HG03025 (cell line): Measurements from ENCODE around the gene KLF7.
A peak's percentile ranks its signal among the peaks of the same experiment; 100 is the strongest.

Experiments
- ATAC-seq: cut with Tn5 transposase; IDR thresholded peaks from one replicate; pipeline ENCODE4 v1.9.1; 2021; ENCODE audit warnings: mild to moderate bottlenecking, moderate library complexity; ENCODE audit not compliant: unreplicated experiment, low FRiP score

The KLF7 gene

GRCh38 chr2:207167099-207167923 lies 1.6 kb upstream of the KLF7 start:
- ATAC-seq: no peak

DNA sequence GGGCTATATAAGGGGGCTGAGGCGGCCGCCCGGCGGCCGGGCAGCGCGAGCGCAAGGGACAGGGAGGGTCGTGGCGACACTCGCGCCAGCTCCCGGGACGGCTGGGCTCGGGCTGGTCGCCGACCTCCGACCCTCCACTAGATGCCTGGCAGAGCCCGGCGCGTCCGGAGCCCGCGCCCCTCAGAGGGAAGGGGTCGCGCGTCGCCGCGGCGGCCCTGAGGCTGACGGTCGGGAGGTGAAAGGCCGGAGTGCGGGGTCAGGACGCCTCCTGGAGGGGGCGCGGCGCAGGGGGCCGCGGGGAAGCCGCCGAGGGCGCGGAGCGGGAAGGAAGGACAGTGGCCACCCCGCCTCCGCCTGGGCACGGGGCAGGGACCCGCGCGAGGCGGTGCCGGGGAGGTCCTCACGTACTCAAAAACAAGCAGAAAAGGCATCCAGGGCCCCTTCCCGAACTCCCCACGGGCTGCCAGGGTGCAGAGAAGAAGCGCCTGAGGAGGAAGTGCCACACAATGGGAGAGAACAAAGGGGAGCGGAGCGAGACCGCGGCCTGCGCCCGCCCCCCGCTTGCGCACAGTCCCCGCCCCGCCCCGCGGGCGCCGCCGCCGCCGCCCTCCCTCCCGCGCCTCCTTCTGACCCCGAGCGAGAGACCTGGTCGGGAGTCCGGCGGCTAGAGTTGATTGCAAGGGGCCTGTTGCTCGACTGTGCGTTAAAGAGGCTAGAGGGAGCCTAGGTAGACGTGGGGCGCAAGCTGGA lies 776 bp upstream of the KLF7 start:
- ATAC-seq: peak; percentile 43

GRCh38 chr2:207166039-207166348 lies 246 bp upstream of the KLF7 start:
- ATAC-seq: peak; percentile 94

DNA sequence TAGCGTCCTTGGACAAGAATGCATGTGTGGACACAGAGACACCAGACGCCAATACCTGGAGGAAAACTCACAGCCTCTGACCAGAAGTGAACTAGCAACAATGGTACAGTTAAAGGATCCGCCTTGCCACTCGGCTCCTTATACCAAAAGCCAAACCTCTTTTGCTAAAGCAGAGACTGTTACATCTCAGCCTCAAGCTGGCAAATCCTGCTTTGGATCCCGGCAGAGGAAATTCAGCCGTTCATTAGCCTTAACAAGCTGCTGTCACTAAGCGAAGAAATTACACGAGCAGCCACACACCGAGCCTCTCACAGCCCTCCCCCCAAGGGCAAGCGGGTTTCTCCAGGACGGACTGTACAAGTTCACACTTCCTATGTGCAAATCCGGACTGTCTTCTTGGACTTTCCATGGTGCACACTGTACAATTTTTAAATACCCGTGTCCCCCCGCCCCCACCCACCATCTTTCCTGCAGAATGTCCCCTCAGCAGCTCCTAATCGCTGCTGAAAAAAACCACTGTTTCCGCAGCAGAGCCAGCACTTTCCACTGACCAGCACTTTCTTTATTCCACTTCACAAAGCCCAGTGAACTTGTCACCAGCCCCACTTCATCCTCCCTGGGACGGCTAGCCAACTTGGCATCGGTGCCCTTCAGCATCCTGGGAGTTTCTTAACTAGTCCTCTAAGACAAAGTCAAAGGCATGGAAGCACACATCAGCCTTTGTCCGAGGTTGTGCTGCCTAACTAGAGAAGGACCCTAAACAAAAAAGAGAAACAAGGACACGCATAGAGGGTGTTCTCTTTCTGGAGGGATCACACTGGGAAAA lies 1.5 kb downstream of the KLF7 start:
- ATAC-seq: no peak

DNA sequence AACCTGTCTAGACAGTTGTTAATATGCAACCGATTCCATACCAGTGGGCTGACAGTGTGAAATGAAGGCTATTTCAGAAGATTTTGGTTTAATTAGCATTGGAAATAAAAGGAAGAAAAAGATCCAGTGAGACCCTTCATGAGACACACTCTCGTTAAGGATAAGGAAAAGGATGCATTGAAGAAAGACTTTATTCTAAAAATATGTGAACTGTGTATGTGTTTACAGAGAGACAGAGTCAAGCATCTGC lies 2.1 kb downstream of the KLF7 start:
- ATAC-seq: no peak

DNA sequence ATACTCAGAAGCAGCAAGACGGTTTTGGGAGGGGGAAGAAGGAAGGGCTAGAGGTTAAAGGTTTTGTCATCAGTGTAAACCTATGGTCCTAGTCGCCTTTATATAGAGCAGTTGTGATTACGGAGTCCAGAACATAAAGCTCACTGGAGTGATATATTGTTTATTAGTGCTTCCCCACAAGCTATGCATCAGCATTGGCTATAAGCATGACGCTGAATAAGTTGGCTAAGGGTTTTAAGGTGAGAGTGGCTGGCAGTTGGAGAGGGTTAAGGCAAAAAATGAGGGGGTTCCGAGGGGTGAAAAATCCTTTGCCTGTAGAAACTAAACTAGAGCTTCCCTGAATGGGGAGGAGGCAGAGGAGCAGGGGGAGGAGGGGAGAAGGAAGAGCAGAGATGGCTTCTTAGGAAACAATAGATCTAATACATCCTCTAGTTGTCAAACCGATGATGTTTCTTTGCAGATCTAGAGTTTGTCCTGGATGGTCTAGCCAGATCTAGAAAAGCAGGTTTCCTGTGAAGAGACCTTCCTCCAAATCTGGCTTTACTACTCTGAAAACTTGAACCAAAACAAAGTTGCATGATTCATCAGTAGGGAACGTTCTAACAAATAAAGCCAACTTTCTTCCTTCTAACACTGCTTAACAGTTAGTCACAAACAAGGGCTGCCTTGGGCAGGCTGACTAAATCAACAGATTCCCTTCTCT lies 2.5 kb downstream of the KLF7 start:
- ATAC-seq: no peak

DNA sequence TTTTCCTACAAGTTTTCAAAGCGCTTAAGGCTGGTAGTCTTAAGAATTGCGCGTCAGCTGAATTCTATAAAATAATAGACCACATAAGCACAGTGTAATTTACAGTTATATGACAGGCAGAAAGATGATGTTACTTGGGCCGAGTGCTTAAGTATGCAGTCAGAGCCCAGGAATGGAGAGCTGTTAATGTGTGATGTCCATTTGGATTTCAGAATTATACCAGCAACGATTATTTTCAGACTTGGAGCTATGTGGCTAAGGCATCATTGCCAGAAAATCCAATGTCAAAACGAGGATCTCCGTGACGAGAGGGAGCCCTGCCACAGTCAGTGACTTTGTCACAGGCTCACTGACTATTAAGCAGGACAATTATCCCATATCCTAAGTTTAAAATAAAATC lies 3.4 kb downstream of the KLF7 start:
- no peak for ATAC-seq

GRCh38 chr2:207161247-207162123 lies 4.3 kb downstream of the KLF7 start:
- no peak for ATAC-seq

DNA sequence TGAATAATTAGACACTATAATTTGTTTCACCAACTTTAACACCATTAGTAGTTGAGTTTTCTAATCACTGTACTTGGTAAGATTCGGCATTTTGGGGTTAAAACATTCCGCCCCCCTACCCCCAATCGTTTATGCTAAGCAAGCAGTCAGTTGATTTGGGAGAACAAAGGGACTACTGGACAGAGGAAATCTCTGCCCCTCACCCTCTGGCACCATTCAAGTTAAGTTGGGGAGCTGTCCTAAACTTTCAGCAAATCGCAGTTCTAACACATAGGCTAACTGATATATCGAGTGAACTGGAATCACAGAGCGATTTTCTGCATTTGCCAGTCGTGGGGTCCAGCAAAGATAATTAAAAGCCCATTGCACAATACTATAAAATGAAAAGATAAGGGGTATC lies 5.6 kb downstream of the KLF7 start:
- ATAC-seq: no peak

- ATAC-seq: no peak
Observed at GRCh38 chr2:207159002-207159401, 6.7 kb downstream of the KLF7 start.

DNA sequence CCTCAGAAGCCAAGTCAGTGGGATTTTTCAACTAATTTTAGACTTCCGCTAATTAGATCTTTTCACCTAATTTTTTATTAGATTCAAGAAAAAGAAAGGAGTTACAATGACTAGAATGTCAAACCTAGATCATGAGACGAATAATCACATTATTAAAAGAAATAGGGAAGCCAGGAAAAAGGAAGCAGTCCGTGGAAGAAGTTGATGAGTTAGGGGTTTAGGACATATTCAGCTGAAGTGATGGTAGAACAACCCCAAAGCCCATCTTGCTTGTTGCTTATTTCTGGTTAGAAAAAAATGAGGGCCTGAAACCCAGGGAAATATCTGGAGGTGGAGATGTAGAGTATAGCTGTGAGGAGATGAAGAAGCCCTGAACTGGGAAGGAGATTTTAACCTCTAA lies 8.0 kb downstream of the KLF7 start:
- ATAC-seq: no peak

- ATAC-seq: no peak
Observed at GRCh38 chr2:207157162-207157481, 8.6 kb downstream of the KLF7 start.

GRCh38 chr2:207156451-207157161 lies 9.1 kb downstream of the KLF7 start:
- ATAC-seq: peak; percentile 50

DNA sequence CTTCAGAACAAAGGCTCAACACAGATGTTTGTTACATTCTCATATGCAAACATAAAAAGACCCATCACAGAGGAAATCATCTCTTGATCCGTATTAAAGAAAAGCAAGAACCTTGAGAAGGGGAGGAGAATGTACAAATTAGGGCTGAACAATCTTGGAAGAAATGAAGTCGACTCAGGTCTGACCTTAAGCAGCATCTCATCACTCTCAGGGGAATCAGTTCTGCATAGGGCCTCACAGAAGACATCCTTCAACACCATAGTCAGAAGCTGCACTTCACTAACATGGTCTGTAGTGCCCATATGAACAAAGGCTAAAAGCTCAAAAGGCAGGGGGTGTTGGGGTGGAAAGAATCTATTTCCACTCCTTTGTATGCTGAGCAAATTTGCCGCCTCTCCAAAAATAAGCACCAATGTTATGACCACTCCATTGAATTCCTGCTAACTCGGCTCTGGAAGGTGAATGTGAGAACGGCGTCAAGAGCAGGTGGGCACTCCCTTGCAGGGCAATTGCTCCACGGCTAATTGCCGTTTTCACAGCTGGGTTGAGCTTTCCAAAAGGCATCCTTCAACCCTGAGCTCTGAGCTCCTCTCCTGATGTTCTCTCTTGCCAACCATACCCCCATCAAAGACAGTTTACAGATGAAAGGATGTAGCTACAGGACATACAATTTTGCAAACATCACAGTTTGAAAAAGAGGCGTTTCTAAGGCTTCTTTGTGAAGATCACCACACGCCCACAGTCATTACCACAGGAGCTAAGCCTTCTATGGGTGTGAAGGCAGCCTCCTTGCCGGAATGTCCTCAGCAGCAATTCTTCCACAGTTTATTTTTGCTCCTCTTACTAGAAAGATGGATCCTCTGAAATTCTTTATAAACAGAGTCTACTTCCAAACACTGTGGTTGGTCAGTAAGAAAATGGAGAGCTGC lies 10.0 kb downstream of the KLF7 start:
- no peak for ATAC-seq

GRCh38 chr2:207154556-207155510 lies 10.9 kb downstream of the KLF7 start:
- ATAC-seq: no peak

DNA sequence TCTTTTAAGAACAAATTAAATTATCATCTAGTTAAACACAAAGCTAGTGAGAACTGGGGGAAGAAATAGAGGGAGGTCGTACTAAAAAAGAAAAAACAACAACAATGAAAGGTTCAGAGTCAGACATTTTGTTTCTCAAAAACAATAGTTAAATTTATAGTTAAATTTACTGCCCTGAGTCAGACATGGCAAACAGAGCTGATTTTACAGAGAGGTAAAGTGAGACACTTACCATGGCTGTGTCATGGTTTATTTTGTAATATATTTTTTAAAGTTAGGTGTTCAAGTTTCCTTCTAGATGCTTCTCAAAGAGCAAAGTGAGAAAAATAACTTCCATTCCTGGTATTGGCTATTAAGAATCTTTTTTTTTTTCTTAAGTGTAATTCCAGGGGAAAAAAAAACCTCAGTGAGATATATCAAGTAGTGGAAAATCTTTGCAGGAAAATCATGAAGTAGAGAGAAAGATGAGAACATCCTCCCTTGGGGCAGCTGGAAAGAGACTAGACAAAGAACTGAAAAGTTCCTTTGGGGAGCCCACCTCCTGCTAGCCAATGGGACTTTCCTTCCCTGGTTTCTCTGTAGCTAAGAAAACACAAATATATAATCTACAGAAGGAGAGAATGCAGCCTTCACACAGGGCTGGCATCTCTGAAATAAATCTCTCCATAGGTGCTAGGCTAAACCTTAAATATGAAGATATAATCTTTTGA lies 12.3 kb downstream of the KLF7 start:
- no peak for ATAC-seq

DNA sequence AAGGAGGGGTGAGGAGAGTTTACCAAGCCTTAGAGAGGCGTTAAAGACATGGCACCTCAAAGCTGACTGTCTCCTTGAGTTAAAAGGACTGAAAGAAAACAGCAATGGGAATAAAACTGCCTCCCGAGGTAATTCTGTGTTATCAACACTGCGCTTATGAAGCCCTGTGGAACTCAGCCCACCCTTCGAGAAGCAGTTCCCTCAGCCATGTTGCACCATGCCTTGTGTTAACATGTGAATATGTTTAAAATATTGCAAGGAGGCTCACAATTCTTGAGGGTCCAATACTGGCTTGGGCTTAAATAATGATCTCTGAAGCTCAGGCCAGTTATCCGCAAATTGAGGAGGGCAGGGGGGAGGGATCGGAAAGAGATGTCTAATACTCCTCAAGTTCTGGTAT lies 14.7 kb downstream of the KLF7 start:
- no peak for ATAC-seq
